ENCODE results near the gene IGSF9B. TPM values are rescaled to one million over a fixed set of nuclear protein-coding genes. Genes with fewer than 3 reads are reported as not detected.
A peak's percentile ranks its signal among the peaks of the same experiment; 100 is the strongest.

Gene IGSF9B
- total RNA-seq, 1 donor from 2014 or later = 11.1 TPM

DNA sequence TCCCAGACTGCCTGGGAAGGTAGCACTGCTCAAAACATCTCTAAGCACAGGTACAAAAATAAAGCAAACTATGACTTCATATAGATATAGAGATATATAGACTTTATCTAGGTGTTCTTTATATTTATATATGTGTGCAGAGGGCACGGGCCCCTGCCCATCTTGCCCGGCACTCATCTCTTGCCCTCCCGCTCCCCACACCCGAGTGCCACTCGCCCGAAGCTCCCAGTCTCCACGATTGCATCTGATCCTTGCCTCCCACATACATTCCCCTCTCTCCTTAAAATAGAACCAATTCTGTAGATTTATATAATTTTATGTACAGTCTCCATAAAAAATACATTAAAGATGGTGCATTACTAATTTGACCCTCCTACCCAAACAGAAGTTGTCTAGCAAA is 55.5 kb downstream of the IGSF9B start:
- DNase-seq = no peak

DNA sequence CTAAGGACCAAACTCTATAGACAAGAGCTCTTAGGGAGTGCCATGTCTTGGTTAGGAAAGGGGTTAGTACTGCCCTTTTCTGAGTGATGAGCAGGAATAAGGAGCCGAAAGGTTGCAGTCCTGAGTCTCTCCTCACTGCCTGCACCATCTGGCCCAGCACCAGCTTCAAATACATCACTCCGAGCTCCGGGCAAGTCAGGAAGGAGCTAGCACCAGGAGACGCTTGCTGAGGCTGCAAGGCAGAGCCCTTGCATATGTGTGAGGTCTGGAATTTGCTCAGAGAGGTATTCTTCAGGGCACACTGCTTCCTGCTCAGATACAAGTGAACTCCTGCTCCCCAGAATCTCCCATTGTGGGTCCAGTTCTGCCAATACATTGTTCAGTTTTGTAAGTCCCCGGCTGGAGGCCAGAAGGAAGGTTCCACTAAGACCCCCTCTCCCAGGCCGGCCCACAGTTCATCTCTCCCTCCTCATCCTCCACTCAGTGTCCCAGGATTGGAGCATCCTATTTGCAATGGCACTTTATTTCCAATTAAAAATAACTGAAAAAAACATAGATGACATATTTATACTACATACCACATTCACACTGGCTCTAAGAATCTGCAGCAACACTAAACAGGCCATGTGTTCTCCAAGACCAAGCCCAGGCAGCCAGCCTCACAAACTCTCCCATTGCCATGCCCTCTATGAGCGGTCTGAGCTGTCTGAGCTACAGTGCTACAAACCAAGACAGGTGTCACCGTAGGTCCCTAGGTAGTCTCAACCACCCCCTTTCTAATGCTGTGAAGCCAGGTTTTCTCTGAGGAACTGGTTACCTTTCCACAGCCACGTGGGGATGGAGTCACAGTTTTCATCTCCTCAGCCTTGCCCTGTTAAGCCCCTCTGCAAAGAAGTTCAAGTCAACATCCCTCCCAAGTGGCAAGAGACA is 56.3 kb downstream of the IGSF9B start:
- no peak for DNase-seq

DNA sequence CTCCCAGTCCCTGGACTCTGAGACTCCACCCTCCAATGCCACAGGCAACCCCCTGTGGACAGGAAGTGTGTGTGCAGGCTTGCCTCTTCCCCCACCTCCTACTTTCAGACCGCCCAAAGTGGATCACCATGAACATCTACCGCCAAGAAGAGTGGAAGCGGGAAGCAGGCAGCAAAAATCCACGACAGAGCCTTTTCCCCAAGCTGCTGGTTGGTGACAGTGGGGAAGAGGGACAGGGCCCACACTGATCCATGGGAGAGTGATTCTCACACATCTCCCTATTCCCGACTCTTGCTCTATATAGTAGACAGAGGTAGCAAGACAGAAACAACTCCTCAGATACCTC is 58.0 kb downstream of the IGSF9B start:
- DNase-seq = no peak

DNA sequence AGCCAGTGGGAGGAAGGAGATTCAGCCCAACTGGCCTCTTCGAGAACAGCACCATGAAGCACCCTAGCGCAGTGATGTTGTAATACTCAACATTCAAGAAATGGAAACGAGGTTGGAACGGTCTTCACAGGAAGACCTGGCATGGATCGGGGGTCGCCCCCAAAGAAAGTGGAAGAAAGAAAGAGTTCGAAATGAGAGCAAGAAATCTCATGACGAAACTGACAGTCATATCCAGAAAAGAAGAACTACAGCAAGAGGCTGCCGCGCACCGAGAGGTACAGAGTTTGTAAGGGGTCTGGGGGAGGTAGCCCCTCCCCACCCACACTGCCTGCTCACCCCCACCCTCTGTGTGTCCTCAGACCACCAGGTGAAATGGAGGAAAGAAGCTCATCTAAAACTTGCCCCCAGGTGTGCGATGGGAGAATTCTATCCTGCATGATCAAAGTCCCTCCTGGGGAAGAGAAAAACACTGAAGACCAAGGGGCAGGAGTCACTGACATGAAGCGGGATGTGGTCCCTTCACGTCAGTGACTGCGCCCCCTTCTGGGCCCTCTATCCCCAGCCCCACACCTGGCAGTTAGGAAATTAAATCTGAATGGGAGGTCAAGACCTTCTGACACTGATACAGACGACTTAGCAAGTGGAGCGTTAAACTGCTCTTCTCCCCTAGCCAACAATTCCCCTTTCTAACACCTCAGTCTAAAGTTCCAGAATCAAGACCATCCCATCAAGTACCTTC is 58.6 kb downstream of the IGSF9B start:
- no peak for DNase-seq

DNA sequence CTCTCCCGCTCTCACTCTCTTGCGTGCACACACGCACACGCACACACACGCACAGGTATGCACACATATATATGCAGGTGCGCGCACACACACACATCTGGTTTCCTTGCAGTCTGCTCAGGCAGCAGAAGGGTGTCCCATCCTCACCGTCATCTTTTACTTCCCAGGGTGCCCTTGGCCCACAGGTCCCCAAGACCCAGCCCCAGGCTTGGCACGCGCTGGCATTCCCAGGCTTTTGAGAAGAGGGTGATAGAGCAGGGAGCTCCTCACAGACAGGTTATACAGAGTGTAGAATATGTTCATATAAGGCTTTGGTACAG is 59.5 kb downstream of the IGSF9B start:
- DNase-seq = no peak

DNA sequence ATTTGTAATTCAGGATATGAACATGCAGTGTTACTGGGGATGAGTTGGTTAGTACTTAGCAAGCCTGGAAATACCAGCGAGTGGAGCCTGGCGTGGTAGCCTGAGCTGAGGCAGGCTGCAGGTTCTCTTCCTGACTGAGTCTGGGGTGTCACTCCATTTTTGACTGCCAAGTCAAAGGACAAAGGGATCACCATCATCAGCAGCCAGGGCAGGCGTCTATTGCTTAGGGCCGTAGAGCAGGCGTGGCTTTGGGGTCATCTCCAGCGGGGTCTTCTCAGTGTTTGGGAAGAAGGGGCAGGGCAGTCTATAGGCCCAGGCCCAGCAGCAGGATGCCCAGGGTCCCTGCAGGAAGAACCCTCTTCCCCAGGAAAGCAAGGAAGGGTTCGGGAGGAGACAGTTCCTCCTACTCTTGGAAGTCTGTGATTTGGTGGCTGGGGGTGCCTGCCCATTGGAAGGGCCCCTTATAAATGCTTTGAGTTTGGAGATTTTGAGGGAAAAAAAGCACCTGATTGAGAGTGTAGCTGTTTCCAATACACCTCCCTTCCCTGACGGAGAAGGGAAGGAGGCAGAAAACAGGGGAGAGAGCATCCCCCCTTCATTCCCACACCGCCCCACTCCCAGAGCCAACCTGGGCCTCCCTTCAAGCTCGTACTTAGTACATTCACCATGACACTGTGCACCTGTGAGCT is 60.0 kb downstream of the IGSF9B start:
- DNase-seq = no peak

DNA sequence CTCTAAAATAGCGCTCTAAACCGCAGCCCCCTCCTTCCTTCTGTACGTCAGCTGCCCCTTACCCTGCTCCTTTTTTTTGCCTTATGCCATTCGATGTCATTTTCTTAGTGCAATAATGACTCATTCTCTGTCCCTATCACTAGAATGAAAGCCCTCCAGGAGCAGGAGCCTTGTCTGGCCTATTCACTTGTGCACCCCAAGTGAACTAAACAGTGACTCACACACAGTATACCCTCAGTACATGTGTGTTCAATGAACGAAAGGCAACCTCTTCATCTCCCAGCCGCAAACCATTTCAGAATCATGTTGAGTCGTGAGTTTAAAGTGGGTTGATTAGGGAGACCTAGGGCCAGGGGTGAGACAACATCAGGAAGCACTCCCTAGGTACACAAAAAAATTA is 60.7 kb downstream of the IGSF9B start:
- DNase-seq = no peak

DNA sequence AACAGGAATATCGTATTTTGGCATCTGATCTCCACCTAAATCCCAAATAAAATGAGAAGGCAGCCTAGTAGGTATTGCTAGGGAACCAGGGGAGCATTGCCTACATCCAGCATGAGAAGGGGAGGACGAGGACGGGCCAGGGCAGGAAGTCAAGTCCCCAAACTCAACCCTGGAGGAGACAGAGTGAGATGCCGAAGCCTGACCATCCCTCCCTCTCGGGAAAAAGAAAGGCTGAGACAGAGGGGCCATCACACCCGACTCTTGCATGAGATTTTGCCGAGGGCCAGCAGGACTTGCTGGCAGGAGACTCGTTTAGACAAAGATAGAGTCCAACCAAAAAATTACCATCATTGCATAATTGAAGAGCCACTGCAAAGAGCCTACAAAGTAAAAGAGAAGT is 61.2 kb downstream of the IGSF9B start:
- DNase-seq = no peak

DNA sequence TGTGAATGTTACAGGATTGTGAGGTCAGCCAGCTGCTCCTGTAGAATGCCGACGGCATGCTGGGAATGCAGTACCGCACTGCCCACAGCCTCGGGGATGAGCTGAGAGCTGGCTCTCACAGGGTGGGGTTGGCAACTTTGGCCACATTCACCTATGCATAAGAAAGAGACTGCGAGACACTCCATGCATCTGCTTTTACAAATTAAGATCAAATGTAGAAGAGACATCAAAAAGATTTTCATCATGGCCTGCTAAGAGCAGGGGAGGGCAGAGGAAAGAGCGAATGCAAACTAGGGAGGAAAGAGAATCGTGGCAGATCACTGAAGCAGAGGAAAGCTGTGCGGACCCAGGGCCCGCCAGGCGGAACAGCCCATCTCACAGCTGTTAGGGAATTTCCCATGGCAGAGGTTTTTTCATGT is 61.7 kb downstream of the IGSF9B start:
- DNase-seq = peak; percentile 38

DNA sequence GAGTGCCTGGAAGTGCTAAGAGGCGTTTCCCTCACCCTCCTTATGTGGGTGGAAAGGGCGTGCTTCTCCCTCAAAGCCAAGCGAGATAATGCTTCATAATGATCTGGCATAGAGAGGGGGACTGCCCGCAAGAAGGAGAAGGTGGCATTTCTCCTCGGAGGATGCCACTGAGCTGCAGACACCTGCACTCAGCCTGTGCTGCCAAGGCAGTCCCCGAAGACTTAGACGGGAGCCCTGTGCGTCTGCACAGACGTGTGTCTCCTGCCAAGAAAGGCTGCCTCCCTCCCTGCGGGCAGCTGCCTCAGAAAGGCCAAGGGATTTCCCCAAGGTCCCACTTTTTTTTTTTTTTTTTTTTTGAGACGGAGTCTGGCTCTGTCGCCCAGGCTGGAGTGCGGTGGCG is 63.4 kb downstream of the IGSF9B start:
- no peak for DNase-seq

DNA sequence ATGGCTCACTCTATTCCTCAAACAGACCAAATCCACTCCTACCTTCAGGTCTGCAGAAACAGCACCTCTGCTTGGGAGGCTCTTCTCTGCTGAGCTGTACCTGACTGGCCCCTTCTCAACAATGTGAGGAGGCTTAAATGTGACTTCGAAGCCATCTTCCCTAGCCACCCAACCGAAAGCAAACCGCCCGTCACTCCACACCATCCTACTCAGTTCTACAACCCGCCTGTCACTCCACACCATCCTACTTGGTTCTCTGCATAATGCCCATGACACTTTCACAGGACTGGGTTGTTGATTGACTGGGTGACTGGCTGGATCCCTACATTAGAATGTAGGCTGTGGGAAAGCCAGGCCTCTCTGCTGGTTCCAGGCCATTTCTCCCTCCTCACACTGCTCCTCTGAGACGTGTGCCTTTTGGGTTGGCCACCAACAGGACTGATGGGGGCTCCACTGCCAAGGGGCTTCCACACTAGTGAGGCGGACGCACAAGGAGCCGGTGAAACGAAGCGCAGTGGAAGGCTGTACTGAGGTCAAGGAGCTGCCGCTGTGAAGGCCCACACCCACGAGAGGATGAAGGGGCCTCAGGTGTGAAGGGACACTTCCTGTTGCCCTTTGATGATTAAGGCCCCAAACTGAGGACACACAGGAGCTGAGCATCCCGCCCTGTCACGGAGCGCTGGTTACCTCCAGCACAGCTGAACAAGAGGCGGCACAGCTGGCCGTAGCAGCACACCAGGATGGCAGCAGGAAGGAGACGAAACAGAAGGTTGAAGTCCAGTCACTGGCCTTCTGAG is 64.0 kb downstream of the IGSF9B start:
- DNase-seq = no peak

DNA sequence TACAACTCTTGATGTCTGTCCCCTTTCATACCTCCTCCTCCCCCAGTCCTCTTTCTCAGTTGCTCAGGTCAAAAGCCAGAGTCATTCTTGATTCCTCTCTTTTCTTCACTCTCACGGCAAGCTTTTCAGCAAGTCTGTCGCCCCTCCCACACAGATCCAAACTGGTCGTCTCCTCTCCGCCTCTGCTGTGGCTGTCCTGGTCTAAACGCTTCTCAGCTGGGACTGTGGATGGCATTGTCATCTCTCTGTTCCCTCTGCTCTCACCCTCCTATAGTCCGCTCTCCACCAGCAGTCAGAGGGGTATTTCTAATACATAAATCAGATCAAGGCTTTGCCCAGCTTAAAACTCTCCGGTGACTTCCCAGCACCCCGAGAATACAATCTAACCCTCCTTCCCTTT is 64.6 kb downstream of the IGSF9B start:
- no peak for DNase-seq

DNA sequence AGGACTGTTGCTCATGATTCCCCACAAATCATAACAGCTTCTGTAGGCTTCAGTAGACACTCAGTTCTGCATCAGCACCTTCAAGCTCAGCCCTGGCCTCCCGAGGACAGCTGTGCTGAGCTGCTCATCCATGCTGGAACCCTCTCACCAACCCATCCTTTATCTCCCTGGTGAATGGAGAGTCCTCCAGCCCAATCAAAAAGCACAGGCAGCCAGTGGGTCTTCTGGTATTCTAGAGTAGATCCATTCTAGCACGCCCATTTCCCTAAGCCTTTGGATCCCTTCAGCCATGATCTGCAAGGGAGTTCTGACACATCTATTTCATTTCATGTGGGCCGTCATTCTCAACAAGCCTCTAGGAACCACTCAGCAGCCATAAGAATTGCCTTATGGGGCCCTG is 66.9 kb downstream of the IGSF9B start:
- DNase-seq = no peak

DNA sequence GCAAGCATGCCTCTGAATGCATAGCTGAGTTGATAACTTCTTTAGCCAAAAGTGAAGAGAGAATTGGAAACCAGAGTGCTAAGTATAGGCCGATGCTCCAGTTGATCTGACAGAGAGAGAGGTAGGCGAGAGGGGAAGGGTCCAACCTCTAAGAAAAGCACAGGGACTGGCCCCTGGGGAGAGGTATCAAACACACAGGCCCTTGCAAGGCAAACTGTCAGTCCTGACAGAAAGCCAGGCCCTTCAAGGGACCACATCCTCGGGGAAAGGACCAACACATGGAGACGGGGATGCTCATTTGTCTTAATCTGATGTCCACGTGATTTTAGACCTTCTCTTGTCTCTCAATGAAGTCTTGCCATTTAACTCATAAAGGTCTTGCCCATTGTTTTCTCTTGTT is 67.6 kb downstream of the IGSF9B start:
- DNase-seq = no peak

DNA sequence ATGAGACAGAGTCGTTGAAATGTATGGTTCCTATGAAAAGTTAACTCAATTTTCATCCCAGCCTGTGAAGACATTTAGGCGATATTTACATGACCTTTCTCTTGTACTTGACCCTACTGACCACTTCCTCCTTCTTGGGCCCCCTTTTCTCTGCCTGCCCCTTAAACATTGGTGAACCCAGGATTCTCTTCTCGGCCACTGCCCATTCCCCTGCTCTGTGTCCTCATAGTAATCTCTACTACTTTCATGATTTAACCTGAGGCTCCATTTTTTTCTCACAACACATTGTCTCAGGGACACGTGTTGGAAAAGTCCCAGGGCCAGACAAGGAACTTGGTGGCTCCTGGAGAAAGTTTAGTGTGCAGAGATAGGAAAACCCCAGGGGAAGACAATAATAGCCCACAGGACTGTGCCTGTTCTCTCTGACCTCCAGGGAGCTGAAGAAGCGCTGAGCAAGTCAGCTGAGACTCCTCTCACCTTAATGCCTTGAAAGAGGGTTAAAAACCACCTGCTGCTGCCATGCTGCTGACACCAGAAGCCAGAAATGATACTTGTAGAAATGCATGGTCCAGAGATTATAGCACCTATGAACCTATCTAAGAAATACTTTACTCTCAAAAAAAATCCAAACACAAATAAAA is 69.0 kb downstream of the IGSF9B start:
- no peak for DNase-seq

DNA sequence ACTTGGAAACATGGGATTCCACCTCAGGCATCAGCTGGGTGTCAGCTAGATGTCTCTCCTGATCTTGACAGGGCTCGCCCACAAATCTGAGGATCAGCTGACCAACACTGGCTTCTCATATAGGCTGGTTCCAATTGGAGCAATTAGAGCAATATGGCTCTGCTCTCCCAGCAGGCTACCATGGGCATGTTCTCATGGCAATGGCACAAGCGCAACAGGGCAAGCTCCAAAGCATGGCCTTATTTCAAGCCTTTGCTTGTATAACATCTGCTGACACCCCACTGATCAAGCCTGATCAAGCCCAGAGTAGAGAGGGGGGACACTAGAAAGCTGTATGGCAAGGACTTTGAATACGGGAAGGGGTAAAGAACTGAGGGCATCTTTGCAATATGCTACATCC is 70.7 kb downstream of the IGSF9B start:
- DNase-seq = no peak

DNA sequence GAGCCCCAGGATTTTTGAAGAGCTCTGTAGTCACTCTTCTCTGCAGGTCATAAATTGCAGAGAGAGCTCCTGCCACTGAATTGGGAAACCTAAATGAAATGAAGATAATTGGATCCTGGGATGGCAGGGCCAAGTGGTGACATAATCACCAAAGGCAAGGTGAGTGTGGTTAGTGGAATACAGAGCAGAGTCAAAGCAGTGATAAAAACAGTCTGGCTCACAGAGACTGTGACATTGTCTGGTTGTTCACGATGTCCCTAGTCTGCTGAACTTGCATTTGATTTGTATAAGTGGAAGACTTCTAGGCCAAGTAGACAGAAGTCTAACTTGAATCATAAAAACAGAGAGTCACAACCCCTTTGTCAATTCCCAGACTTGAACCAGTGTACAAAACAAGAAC is 84.6 kb downstream of the IGSF9B start:
- no peak for DNase-seq

DNA sequence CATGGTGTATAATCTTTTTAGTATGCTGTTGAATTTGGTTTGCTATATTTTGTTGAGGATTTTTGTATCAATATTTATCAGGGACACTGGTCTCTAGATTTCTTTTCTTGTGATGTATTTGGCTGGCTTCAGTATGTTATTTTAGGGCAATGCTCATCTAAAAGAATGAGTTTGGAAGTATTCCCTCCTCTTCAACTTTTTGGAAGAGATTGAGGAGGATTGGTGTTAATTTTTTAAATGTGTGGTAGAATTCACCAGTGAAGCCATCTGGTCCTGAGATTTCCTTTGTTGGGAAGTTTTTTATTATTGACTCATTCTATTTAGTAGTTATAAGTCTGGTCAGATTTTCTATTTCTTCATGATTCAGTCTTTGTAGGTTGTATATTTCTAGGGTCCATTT is 89.3 kb downstream of the IGSF9B start:
- no peak for DNase-seq

DNA sequence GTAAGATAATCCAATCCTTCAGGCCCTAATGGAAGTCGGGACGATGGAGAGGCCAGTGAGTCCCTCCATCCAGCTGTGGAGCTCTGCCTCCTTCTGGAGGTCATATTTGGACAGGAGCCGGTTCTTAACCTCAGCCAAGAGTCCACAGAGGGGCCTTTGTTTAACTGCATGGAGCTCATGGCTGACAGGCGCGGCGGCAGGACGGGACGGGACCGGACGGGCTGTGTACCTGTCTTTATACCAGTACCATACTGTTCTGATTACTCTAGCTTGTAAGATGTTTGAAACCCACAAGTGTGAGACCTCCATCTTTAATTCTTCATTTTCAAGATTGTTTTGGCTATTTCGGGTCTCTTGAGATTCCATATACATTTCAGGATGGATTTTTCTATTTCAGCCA is 91.3 kb downstream of the IGSF9B start:
- DNase-seq = no peak

DNA sequence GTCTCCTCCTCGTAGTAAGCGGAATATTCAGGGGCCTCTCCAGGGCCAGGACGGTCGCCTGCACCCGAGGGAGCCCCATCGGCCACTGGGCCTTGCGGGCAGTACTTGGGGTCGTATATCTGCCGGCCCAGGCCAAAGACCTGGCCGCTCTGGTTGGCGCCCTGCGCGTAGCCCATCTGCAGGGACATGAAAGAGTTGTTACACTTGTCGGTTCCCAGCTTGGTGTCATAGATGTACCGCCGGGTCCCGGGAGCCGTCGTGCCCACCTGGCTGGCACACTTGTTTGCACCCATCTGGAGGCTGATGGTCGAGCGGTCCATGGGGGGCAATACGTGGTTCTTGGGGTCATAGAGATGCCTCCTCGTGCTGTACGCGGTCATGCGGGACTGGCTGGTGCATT is 92.0 kb downstream of the IGSF9B start:
- no peak for DNase-seq

DNA sequence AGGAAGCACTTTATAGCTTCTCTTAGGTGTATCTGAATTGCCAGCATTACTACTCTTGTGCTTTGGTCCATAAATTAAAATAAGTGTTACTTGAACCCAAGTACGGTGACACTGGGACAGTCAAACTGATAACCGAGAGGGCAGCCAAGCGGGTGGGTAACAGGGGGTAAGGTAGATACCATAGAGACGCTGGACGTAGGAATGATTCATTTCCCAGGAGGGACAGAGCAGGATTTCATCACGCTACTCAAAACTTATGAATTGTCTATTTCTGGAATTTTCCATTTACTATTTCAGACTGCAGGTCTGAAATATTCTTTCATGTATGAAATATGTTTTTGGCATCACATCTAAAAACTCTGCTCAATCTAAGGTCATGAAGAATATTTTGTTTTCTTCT is 96.6 kb downstream of the IGSF9B start:
- DNase-seq = no peak

Data from tongue (tissue), 2 donors.